ENCODE measurements around the gene ZBTB7C. TPM values are rescaled to one million over a fixed set of nuclear protein-coding genes. Genes with fewer than 3 reads are reported as not detected.

The ZBTB7C gene
- polyA plus RNA-seq, 1 of the 3 experiments (the other 2 are of a cell fraction): 0.05 TPM

GRCh38 chr18:48393170-48393569, 16.0 kb downstream of the ZBTB7C start:
- H3K9me2 ChIP-seq: no peaks in the 10 kb centered on the region
- H3K4me1 ChIP-seq (ENCODE audit: control insufficient read depth in 1 of 2, insufficient read depth in 2 of 2, low read depth in 1 of 2, low read length in 1 of 2): peaks cover 0 to 6% of the 10 kb centered on the region in 2 experiments; a peak in 1 of 4 replicates
- no peaks in the 10 kb centered on the region for H4K20me1 ChIP-seq (ENCODE audit: insufficient read depth)
- ChIA-PET POLR2A (no interaction called here), CTCF (no interaction called here)
- H3K4me3 ChIP-seq (ENCODE audit: low read depth in 2 of 2, low read length in 1 of 2): no peak overlapping the region
- no peak overlapping the region for H3K4me2 ChIP-seq
- peaks cover 19% of the 10 kb centered on the region for H3K27me3 ChIP-seq (ENCODE audit: insufficient read depth)
- no peaks in the 10 kb centered on the region for H3F3A ChIP-seq (replicated peaks; ENCODE audit: insufficient read depth)
- WGBS (ENCODE audit: low lambda C conversion rate): 55% methylated on average over 4 of the region's 5 CpGs
- H3K27ac ChIP-seq (ENCODE audit: low read depth in 2 of 2, low read length in 1 of 2): no peak overlapping the region
- DNase-seq: no peak
- no peak overlapping the region for H3K9ac ChIP-seq
- H2AFZ ChIP-seq (ENCODE audit: low read depth): no peak overlapping the region
- no peaks in the 10 kb centered on the region for H3K9me3 ChIP-seq
- TF ChIP-seq EZH2phosphoT487 (IDR thresholded peaks at IDR 0.05; ENCODE audit: borderline replicate concordance, low read depth) (no peak), GATA2 (CRISPR knock-in tag; IDR thresholded peaks at IDR 0.05) (no peak), RXRA (IDR thresholded peaks at IDR 0.05; ENCODE audit: borderline replicate concordance, low read depth) (no peak), CHD2 (IDR thresholded peaks at IDR 0.05; ENCODE audit: low read length, partially characterized antibody) (no peak), RFX5 (IDR thresholded peaks at IDR 0.05; ENCODE audit: low read length) (no peak), NFIC (IDR thresholded peaks at IDR 0.05; ENCODE audit: borderline replicate concordance) (no peak), TAF1 (IDR thresholded peaks at IDR 0.05; ENCODE audit: borderline replicate concordance, low read depth, low read length) (no peak), IRF3 (IDR thresholded peaks at IDR 0.05; ENCODE audit: low read depth, low read length) (no peak), RAD21 (IDR thresholded peaks at IDR 0.05; ENCODE audit: low read length) (no peak), FOSL2 (IDR thresholded peaks at IDR 0.05; ENCODE audit: borderline replicate concordance, low read depth) (no peak), RCOR1 (IDR thresholded peaks at IDR 0.05; ENCODE audit: low read length) (no peak), EP300 (IDR thresholded peaks at IDR 0.05; ENCODE audit: borderline replicate concordance in 1 of 2, low read depth in 1 of 2, low read length in 1 of 2) (no peak), PBX3 (IDR thresholded peaks at IDR 0.05) (no peak), ELF1 (IDR thresholded peaks at IDR 0.05) (no peak), NRF1 (IDR thresholded peaks at IDR 0.05; ENCODE audit: low read depth, low read length) (no peak), SMC3 (IDR thresholded peaks at IDR 0.05; ENCODE audit: low read depth, low read length) (no peak), TEAD4 (IDR thresholded peaks at IDR 0.05; ENCODE audit: borderline replicate concordance, insufficient read depth) (no peak), POLR2AphosphoS5 (IDR thresholded peaks at IDR 0.05; ENCODE audit: low read depth, low read length) (no peak), FOXJ3 (CRISPR knock-in tag; IDR thresholded peaks at IDR 0.05) (no peak)
- TF ChIP-seq, protein P1, sequence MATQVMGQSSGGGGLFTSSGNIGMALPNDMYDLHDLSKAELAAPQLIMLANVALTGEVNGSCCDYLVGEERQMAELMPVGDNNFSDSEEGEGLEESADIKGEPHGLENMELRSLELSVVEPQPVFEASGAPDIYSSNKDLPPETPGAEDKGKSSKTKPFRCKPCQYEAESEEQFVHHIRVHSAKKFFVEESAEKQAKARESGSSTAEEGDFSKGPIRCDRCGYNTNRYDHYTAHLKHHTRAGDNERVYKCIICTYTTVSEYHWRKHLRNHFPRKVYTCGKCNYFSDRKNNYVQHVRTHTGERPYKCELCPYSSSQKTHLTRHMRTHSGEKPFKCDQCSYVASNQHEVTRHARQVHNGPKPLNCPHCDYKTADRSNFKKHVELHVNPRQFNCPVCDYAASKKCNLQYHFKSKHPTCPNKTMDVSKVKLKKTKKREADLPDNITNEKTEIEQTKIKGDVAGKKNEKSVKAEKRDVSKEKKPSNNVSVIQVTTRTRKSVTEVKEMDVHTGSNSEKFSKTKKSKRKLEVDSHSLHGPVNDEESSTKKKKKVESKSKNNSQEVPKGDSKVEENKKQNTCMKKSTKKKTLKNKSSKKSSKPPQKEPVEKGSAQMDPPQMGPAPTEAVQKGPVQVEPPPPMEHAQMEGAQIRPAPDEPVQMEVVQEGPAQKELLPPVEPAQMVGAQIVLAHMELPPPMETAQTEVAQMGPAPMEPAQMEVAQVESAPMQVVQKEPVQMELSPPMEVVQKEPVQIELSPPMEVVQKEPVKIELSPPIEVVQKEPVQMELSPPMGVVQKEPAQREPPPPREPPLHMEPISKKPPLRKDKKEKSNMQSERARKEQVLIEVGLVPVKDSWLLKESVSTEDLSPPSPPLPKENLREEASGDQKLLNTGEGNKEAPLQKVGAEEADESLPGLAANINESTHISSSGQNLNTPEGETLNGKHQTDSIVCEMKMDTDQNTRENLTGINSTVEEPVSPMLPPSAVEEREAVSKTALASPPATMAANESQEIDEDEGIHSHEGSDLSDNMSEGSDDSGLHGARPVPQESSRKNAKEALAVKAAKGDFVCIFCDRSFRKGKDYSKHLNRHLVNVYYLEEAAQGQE (IDR thresholded peaks at IDR 0.05; ENCODE audit: low read depth, low read length): no peak
- no peaks in the 10 kb centered on the region for H3K36me3 ChIP-seq (replicated peaks in 1 of 2; ENCODE audit: control insufficient read depth in 1 of 2, insufficient read depth in 2 of 2, low read length in 1 of 2)
- no peaks in the 10 kb centered on the region for H3K79me2 ChIP-seq (ENCODE audit: insufficient read depth)

All from SK-N-SH (cell line).